ENCODE data around the gene HS6ST3.
"Not testable (repeated sequence)": the region's sequence is repeated elsewhere in the genome, so short reads cannot be mapped to it uniquely, and the experiment has no call there.

Gene HS6ST3

DNA sequence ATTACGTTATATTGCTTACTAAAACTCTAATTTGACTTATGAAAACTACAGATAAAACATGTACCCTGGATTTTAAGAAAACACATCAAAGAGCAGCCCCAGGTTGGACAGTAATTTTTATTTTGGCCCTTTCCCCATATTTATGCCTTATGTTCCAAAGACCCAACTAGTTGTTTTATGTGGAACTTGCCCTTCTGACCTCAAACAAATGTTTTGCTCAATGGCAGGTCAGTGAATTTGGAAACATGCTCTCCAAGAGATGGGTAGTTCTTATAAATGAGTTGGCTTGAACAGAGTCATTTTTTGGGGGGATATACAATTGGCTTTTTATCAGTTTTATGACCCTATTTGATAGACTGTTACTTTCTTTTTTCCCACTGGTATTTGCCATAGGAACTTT, 360.0 kb downstream of the HS6ST3 start:
- no peak for DNase-seq (ENCODE audit: low read depth)

DNA sequence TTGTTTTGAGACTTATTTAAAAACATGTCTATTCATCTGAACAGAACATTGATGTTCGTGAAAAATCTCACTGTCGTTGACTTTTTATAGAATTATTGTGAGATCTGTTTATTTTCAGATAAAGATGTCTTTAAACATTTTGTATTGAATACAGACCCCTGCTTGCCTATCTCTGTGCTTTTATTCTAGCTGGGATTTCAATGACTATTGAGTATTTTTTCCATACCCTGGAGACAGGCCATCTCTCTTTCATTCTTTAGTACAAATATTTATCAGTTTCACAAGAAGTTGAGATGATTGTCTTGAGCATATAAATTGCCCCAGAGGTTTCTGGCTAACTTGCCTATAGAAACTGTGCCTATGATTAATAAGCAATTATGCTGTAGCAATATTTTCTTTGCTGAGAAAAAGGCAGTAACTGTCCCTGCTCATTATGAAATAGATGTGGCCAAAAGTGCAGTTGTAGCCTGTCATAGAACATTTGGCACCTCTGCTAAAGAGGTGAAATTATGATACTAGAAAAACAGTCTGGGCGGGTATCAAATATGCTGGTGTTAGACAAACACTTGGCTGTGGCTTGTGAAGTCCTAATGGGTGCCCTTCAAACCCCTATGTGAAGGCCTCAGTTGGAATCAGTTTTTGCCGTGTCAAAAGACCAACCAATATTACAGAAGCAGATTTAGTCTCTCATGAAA, 360.6 kb downstream of the HS6ST3 start:
- DNase-seq (ENCODE audit: low read depth), result no peak

DNA sequence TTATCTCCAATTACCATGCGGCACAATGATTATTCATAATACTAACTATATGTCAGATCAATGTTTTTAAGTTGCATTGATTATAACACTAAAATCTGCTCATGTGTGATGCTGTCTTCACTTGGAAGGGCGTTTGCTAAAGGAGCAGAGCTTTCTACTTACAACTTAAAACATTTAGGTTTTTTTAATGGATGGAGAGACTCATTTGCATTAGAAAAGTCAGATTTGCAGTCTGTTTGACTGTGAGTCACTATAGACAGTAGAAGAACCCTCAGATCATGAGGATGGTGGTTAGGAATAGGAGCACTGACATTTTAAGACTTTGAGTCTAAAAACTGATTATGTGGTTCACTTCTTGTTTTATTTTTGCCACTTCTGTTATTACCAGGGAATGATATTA, 364.6 kb downstream of the HS6ST3 start:
- no peak for DNase-seq (ENCODE audit: low read depth)

DNA sequence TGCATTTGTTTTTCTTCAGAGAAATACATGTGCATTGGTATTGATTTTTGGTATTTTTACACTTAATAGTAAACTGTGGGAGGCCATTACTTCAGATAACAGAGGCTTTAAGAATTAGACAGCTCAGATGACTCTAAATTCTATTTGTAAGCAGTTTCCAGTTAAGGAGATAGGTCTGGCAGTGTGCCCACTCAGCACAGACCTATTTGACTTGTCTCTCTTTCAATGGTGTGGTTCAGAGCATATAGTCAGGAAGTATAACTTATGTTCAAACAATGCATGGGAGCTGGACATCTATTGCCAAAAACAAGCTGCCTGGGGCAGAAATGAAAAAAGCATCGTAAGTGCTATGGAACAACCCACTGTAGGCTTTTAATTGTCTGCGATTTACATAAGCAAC, 370.7 kb downstream of the HS6ST3 start:
- no peak for DNase-seq (ENCODE audit: low read depth)

DNA sequence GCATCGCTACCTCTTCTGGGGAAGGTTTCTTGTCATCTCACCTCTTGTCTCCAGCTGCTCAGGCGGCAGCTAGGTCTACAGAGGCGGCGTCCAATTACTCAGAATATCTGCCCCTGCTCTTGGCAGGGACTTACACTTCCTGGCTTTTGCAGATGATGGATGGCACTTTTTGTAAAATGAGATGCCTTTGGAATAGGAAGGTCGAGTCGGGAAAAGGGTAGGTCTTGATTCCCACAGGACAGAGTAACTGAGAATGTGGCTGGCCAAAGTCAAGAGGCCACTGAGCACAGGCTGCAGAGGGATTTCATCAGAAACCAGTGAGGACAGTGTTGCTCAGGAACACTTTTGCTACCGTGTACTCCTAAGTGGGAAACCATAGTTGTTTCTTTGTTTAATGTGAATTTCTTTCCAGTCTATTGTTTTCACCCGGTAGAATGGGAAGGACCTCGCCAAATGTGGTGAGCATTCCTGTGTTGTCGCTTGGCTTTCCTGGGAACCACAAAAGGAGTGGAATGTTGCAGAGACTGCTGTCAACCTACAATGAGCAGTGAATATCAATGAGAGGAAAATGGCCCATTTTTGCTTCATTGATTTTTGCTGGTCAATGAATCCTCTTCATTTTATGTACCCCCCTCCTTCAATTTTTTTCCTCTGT, 383.7 kb downstream of the HS6ST3 start:
- no peak for DNase-seq (ENCODE audit: low read depth)

DNA sequence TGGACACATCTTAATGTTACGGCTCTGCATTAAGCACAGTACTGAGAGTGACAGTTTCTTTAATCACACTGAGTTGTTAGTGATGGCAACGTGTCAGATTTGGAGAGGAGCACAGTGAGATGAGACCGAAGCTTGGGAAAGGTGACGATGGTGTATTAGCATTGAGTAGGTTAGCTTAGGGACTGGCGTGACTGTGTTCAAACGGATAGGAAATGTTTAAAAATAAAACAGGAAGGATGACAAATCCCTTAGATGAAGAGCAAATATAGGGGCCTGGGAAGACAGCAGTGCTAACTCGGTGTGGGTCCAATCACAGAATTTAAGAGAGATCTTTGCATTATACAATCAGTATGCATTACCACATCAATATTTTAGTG, 384.3 kb downstream of the HS6ST3 start:
- DNase-seq (ENCODE audit: low read depth), result no peak

DNA sequence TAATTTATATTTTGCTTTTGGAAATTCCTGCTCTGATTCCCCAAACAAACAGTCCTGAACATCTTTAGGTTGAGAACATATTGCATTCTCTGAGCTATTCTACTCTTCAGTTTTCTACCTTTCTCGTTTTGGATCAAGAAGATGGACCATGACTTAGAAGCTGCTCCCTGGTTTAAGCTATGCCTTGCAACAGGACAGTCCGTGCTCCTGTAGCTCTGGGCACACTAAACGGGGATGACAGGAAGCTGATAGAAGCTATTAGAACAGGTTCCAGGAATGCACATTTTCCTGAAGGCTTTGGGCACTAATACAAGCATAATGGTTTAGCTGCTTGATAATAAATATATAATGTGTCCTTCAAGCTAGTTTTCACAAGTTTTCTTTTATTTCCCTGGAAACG, 385.2 kb downstream of the HS6ST3 start:
- no peak for DNase-seq (ENCODE audit: low read depth)

DNA sequence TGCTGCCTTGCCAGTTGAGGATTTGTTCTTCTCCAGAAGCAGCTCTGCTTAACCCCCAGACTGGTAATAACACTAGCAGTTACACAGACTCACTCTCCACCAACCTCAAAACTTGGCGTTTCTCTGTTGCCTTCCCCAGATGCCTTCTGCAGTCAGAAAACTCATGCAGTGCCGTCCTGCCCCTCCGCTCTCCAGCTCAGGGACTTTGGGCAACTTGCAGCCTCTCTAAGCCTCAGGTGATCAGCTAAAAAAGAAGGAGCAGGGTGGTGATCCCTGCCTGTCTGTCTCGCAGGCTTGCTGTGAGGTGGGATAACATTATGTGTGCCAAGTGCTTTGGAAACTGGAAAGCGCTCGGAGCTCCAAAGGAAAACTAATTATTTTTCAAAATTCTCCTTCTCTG, 391.6 kb downstream of the HS6ST3 start:
- no peak for DNase-seq (ENCODE audit: low read depth)

DNA sequence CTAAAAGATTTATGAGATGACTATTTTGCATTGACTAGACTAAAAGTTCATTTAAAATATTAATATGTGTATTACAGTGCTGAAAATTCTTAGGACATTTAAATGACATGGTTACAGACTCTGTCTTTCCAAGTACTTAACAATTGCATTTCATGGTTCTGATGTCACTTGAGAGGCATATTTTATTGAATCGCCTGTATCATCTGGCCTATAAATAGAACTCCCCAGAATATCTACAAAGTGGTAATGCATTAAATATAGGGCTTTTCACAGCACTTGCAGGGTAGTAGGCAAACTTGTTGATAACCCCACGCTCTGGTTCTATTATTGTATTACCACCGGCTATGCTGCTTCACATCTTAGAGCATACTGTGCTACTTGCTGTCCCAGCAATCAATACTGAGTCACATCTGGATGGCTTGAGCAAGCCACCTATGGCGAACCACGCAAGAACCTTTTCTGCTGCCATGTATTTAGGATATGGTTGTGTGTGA, 400.6 kb downstream of the HS6ST3 start:
- DNase-seq (ENCODE audit: low read depth), result no peak

DNA sequence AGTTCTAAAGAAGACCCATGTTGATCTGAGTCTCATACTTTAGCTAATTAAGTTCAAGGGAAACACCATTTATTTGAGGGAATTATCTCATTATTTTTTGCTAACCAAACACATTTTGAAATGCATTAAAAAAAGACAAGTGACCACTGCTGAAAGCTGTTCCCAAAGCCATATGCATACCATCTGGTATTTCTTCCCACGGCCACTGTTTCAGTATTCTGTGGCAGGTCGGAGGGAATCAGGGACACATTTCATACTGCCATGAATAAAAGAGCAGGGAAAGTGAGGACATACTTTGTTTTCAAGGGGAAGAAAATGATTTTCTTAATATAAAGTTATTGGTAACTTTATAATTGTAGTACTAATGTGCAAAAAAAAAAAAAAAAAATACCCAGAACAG, 401.2 kb downstream of the HS6ST3 start:
- no peak for DNase-seq (ENCODE audit: low read depth)

DNA sequence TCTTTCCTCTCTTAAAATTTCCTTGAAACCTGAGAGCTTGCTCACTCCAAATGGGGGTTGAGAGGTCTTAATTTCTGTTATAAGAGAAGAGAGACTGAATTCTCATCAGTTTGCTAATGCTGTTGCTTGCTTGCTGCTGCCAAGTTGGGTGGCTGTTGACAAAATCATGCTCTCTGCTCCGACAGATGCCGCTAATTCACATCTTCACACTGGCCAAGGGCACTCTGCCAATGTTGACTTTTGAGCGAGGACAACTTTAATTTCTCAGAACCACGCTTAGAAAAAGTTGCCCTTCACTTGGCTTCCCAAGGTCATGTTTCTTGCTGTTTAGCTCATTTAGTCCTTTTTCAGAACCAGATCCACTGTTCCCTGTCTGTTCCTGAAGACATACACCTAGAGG, 402.9 kb downstream of the HS6ST3 start:
- no peak for DNase-seq (ENCODE audit: low read depth)

DNA sequence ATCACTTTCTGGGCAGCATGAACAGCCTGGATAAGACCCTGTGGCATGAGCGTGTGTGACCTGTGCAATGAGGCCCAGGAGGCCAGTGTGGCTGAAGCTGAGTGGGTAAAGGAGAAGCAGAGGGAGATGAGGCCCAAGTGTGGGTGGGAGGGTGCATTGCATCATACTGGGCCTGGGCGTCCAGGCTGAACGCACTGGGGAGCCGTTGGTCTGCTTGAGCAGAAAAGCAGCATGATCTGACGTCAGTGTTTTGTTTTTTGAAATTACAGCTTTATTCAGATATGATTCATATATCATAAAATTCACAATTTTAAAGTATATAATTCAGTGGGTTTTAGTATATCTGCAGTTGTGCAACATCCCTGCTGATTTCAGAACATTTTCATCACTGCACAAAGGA, 409.7 kb downstream of the HS6ST3 start:
- no peak for DNase-seq (ENCODE audit: low read depth)

DNA sequence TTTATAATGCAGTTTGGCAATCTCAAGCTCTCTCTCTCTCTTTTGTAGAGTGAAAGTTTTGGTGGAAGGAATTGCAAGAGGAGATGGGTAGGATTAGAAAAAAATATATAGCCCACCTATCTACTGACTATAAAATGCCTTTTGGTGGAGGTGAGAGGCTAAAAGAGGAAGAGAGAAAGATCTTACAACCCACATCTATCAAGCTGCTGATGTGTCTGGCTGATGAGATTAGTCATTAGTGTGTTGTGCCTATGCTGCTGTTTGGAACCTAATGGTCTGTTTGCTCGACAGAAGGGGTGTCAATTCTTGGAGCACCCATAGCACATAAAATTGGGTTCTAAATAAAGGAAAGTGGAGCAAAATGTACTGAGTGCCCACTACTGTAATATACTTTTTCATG, 411.0 kb downstream of the HS6ST3 start:
- no peak for DNase-seq (ENCODE audit: low read depth)

DNA sequence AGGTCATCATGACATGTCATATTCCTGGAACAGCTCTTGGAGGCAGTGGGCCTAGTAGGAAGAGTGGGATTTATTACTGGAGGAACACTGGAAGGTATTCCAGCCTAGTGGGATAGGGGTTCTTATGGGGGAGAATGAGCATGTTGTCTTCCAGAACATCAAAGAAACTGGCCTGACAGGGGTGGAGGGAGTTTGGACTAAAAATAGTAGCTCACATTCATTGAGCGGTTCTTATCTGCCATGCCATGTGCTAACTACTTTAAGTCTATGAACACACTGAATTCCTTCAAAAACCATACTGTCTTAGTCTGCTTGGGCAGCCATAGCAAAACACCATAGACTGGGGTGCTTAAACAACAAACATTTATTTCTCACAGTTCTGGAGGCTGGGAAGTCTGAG, 413.6 kb downstream of the HS6ST3 start:
- no peak for DNase-seq (ENCODE audit: low read depth)

DNA sequence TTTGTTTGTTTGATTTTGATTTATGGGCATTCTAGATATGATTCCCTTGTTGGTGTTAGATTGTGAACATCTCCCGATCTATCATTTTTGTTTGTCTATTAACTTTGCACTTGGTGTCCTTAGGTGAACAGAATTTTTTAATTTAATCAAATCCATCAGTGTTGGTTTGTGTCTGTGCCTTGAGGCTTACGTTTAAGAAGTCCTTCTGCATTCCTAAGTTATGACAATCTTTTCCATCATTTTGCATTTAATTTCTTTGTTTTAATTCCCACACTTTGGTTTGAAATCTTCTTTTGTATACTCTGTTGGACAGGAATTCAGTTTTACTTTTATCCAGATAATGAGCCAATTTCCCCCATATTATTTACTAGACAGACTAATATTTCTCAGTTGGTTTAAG, 421.7 kb downstream of the HS6ST3 start:
- no peak for DNase-seq (ENCODE audit: low read depth)

DNA sequence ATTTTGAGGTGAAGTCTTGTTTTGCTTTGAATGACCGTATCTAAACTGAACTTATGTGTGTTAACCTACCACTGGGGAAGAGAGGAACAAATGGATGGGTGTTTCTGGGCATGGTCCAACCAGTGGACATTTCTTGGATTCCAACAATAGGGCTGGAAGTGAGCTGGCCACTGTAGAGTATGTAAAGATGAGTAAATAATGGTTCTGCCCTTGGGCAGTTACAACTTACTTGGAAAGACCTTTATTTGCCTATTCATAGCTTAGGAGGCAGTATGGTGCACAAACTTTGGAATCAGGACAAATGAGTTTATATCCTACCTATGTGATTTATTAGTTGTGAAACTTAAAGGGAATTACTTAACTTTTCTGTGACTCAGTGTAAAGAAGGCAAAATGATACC, 429.5 kb downstream of the HS6ST3 start:
- DNase-seq (ENCODE audit: low read depth), result no peak

DNA sequence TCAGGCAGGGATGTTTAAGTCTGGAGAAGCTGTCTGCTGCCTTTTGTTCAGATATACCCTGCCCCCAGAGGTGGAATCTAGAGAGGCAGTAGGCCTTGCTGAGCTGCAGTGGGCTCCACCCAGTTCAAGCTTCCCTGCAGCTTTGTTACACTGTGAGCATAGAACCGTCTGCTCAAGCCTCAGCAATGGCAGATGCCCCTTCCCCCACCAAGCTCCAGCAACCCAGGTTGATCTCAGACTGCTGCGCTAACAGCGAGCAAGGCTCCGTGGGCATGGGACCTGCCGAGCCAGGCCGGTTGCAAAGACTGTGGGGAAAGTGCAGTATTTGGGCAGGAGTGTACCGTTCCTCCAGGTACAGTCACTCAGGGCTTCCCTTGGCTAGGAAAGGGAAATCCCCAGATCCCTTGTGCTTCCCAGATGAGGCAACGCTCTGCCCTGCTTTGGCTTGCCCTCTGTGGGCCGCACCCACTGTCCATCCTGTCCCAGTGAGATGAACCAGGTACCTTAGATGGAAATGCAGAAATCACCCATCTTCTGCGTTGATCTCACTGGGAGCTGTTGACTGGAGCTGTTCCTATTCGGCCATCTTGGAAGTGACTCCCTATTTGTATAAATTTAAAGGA, 434.6 kb downstream of the HS6ST3 start:
- not testable (repeated sequence) for DNase-seq (ENCODE audit: low read depth)

DNA sequence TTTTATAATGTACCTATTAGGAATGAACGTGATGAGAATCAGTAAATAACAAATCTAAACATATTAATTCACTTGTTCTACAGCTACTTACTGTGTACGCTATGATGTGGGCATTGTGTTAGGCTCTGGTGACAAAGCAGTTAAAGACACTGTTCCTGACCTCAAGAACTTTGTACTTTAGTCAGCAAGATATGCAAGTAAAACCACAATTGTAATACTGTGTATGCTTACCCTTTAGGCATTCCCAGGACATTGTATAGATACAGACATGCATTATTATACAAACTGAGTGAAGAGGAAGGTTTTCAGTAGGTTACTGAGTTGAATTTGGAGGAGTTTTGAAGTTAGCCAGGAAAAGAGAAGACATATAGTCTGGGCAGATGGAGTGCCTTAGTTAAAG, 435.8 kb downstream of the HS6ST3 start:
- no peak for DNase-seq (ENCODE audit: low read depth)

DNA sequence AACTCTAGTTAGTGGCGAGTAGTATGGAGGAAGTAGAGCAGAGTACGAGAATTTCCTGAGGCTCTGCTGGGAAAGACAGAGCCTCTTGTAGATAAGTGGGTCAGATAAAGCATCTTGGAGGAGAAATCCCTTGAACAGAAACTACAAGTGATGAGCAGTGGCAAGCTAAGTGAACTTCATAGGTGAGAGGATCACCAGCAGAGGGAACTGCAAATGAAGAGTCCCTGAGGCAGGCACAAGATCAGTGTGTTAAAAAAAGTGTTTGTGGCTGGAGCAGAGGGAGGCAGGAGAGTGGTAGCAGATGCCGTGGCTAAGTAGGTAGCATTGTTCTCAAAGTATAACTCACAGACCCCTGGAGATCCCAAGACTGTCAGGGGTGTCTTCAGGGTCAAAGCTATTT, 437.6 kb downstream of the HS6ST3 start:
- no peak for DNase-seq (ENCODE audit: low read depth)

DNA sequence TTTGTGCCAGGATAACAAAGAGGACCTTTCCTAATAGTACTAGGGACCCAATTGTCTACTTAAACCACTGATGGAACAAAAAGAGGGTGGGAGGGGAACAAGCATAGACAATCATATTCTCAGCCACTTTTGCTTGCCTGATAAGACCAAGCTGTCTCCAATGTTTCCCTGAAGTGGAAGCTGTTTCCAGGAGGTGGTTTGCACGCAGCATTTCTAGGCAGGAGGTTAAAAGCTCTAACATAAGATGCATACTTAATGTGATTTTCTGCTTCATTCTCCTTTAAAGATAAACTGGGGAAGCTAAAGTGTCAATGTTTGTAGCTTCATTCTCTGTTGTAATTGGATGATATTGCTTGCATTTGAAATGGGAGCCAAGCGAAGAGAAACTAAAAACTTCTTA, 442.9 kb downstream of the HS6ST3 start:
- DNase-seq (ENCODE audit: low read depth), result no peak

DNA sequence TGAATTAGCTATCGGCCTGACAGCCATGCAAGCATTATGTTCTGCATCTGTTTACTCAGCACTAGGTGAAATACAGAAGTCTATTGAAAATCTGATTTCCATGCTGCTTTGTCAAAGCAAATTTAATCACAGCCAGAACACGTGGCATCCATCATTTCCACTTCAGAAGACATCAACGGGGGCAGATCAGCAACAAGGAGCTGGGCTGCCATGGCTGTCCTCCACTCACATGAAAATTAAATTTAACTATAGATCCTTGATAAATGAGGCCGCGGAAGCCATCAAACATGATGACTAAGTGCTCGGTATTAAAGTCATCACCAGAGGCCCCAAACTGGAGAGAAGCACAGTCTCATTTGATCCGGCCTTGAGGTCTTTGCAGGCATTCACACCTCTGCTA, 443.5 kb downstream of the HS6ST3 start:
- no peak for DNase-seq (ENCODE audit: low read depth)

DNA sequence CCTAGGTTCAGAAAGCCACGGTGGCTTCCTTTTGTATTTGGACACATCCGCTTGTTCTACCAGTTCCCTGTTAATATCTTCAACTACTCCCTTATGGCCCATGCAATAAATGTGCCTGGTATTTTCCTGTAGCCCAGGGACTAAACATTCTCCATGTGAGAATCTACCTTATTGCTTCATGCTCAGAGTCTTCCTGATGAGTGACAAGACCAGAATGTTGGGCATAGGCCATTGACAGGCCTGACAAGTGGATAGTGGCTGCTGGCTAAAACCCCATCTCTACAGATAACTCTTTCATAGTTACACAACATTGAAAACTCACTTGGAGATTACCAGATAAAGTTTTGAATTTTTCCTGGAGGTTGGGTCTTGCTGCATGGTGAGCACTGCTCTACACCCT, 449.9 kb downstream of the HS6ST3 start:
- DNase-seq (ENCODE audit: low read depth), result no peak

DNA sequence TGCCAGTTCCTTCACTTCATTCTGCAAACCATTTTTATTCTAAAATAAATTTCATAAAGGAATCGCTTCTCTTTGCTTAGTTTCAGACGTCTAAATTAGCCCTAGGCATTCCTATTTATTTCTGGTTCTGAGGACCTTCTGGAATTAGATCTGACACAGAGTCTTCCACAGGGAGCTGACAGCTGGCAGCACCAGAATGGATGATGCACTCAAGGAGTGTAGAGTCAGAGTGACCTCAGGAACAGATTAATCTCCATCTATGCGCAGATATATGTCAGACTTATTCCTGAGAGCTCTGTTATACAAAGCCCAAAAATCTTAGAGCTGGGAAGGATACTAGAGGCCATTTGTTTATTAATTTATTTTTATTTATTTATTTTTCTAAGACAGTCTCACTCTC, 450.8 kb downstream of the HS6ST3 start:
- no peak for DNase-seq (ENCODE audit: low read depth)

DNA sequence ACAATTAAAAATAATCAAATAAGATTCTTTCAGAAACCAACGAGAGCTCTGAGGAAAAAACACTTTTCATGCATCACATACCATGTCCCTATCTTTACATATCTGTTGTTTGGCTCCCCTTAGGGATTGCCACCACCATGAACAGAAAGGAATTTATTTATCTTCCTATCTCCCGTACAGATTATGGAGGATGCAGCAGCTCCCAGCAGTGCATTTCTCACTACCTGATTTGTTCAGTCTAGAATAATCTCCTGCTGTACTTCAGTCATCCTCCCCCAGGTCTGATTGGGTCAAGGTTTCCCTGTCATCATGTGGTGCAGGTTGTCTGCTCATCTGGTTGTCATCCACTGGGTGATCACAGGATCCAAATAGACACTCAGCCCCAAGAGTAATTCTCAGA, 453.1 kb downstream of the HS6ST3 start:
- DNase-seq (ENCODE audit: low read depth), result no peak

Data from fibroblast of the conjunctiva (primary cell).